K562 treated with DMSO at 1 percent for 24 hours (cell line): ENCODE measurements around the gene FAM107B. TPM values are rescaled to one million over a fixed set of nuclear protein-coding genes. Genes with fewer than 3 reads are reported as not detected.

Source experiments
- total RNA-seq: library from RNA; unstranded; fragments of 300-600 nt; gene quantifications from 2 replicates; pipeline ENCODE4 v1.2.3, GENCODE V29; 2022; ENCODE audit warnings: low read depth; ENCODE audit not compliant: insufficient read depth

The FAM107B gene
- 4.9 and 7.4 TPM in 2 replicates for total RNA-seq

DNA sequence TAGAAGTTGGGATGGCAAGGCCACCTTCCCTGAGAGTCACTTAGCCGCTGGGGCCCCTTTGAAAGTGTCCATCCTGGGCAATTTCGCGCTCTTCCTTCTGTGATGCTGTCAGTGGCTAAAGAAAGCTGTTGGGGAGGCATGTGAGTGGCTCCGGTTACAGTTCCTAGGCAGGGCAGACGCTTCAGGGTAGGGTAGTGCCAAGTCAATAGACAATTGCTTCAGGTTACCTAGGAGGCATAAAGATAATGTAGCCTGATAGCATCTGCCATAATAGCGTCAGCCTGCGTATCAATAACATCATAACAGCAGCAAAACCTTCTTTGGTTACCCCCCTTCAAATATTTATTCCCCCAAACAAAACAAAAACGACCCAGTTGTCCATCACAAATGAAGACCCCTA is at the start of gene FAM107B:
FAM107B (minus strand) TSS at position 101 of the 400 bp plus-strand sequence. CDS start 234 bp downstream, outside the sequence.

Other genes with a start within 250 kb of the FAM107B start
- 3.7 and 3.8 TPM in 2 replicates for gene CDNF, start 63.1 kb upstream of the FAM107B start, total RNA-seq
- 16.2 and 20.1 TPM in 2 replicates for gene HSPA14, start 63.4 kb upstream of the FAM107B start, total RNA-seq
- 14.7 and 15.7 TPM in 2 replicates for gene MSANTD7, start 63.4 kb upstream of the FAM107B start, total RNA-seq
- 8.5 and 11.9 TPM in 2 replicates for gene SUV39H2, start 104.0 kb upstream of the FAM107B start, total RNA-seq
- gene DCLRE1C, start 179.2 kb upstream of the FAM107B start, total RNA-seq = 8.1 and 10.0 TPM in 2 replicates
- 1.8 TPM in 1 of 2 replicates, not detected in the other for gene MEIG1, start 184.5 kb upstream of the FAM107B start, total RNA-seq